Liver (tissue), 9 donors: ENCODE results near the gene HIGD1A. TPM values are rescaled to one million over a fixed set of nuclear protein-coding genes. Genes with fewer than 3 reads are reported as not detected.

Source experiments
- DNase-seq: peaks from one replicate; pipeline ENCODE4 v3.0.0-alpha.2; 2017; ENCODE audit warnings: low spot score
- H3K27ac ChIP-seq, 2 donors: one replicate each; pipeline ENCODE4 v1.7.0; 2013; ENCODE audit warnings: inconsistent platforms in 2 of 2, low read length in 2 of 2, control low read depth in 1 of 2, low read depth in 1 of 2, mild to moderate bottlenecking in 1 of 2
- H3K27me3 ChIP-seq, 4 donors: one replicate each; pipeline versions ENCODE4 v1.6.1 to v1.7.0; 2013; ENCODE audit warnings: low read length in 3 of 4, inconsistent platforms in 1 of 4, mild to moderate bottlenecking in 1 of 4, moderate library complexity in 1 of 4; ENCODE audit not compliant: control insufficient read depth in 4 of 4, insufficient read depth in 4 of 4
- H3K36me3 ChIP-seq, 4 donors: one replicate each; pipeline versions ENCODE4 v1.6.1 to v1.7.0; 2013; ENCODE audit warnings: low read length in 3 of 4, mild to moderate bottlenecking in 3 of 4, low read depth in 1 of 4, moderate library complexity in 1 of 4; ENCODE audit not compliant: control insufficient read depth in 4 of 4, insufficient read depth in 3 of 4
- H3K4me1 ChIP-seq, 4 donors: one replicate each; pipeline versions ENCODE4 v1.6.1 to v1.7.0; 2013; ENCODE audit warnings: low read length in 3 of 4, mild to moderate bottlenecking in 3 of 4, moderate library complexity in 1 of 4; ENCODE audit not compliant: control insufficient read depth in 4 of 4, insufficient read depth in 4 of 4
- H3K4me3 ChIP-seq, 3 donors: one replicate each; pipeline versions ENCODE4 v1.6.1 to v1.7.0; 2013; ENCODE audit warnings: low read length in 3 of 3, control low read depth in 1 of 3, low read depth in 1 of 3, mild to moderate bottlenecking in 1 of 3
- H3K9ac ChIP-seq, 2 donors: one replicate each; pipeline ENCODE4 v1.7.0; 2013; ENCODE audit warnings: low read length in 2 of 2, mild to moderate bottlenecking in 2 of 2, moderate library complexity in 2 of 2, control low read depth in 1 of 2, low read depth in 1 of 2
- H3K9me3 ChIP-seq, 4 donors: one replicate each; pipeline versions ENCODE4 v1.6.1 to v1.7.0; 2013; ENCODE audit warnings: low read length in 3 of 4; ENCODE audit not compliant: control insufficient read depth in 4 of 4
- ATF3 ChIP-seq: IDR thresholded peaks from 2 replicates; pipeline ENCODE4 v1.6.1; 2016; ENCODE audit warnings: antibody characterized with exemption
- CTCF ChIP-seq: fragments of 150-350 bp; IDR thresholded peaks from 2 replicates; pipeline ENCODE4 v1.5.1; 2017; ENCODE audit warnings: improper control_type of control experiment, low read depth, low read length; ENCODE audit not compliant: missing input control
- EGR1 ChIP-seq, 2 donors: IDR thresholded peaks; 2 replicates each; pipeline ENCODE4 v1.6.1; 2016 to 2018; ENCODE audit warnings: antibody characterized with exemption in 2 of 2, low read depth in 2 of 2
- FOXA1 ChIP-seq: IDR thresholded peaks from 2 replicates; pipeline ENCODE4 v1.6.1; 2016; ENCODE audit warnings: antibody characterized with exemption
- FOXA2 ChIP-seq: IDR thresholded peaks from 2 replicates; pipeline ENCODE4 v1.6.1; 2016; ENCODE audit warnings: antibody characterized with exemption
- GABPA ChIP-seq, 2 donors: IDR thresholded peaks in 1 of 2; conservative IDR thresholded peaks in 1 of 2; 2 replicates each; pipeline ENCODE4 v1.6.1; 2016; ENCODE audit warnings: antibody characterized with exemption in 2 of 2, mild to moderate bottlenecking in 1 of 2, moderate library complexity in 1 of 2
- HNF4A ChIP-seq, 2 donors: conservative IDR thresholded peaks; 2 replicates each; pipeline ENCODE4 v1.6.1; 2016; ENCODE audit warnings: antibody characterized with exemption in 2 of 2, mild to moderate bottlenecking in 2 of 2
- HNF4G ChIP-seq: IDR thresholded peaks from 2 replicates; pipeline ENCODE4 v1.6.1; 2016; ENCODE audit warnings: antibody characterized with exemption
- JUND ChIP-seq, 2 donors: IDR thresholded peaks; 2 replicates each; pipeline ENCODE4 v1.6.1; 2016; ENCODE audit warnings: antibody characterized with exemption in 2 of 2
- MAX ChIP-seq: IDR thresholded peaks from 2 replicates; pipeline ENCODE4 v1.6.1; 2016; ENCODE audit warnings: antibody characterized with exemption
- NR2F2 ChIP-seq: IDR thresholded peaks from 2 replicates; pipeline ENCODE4 v1.6.1; 2016; ENCODE audit warnings: antibody characterized with exemption
- RAD21 ChIP-seq, 2 donors: IDR thresholded peaks; 2 replicates each; pipeline ENCODE4 v1.6.1; 2016; ENCODE audit warnings: antibody characterized with exemption in 2 of 2, mild to moderate bottlenecking in 2 of 2
- REST ChIP-seq: IDR thresholded peaks from 2 replicates; pipeline ENCODE4 v1.6.1; 2016; ENCODE audit warnings: antibody characterized with exemption, mild to moderate bottlenecking
- SP1 ChIP-seq: IDR thresholded peaks from 2 replicates; pipeline ENCODE4 v1.6.1; 2018; ENCODE audit warnings: antibody characterized with exemption, mild to moderate bottlenecking
- TAF1 ChIP-seq: conservative IDR thresholded peaks from 2 replicates; pipeline ENCODE4 v1.6.1; 2016; ENCODE audit warnings: antibody characterized with exemption, mild to moderate bottlenecking
- YY1 ChIP-seq: IDR thresholded peaks from 2 replicates; pipeline ENCODE4 v1.6.1; 2016; ENCODE audit warnings: antibody characterized with exemption, mild to moderate bottlenecking
- ZBTB33 ChIP-seq: IDR thresholded peaks from 2 replicates; pipeline ENCODE4 v1.6.1; 2016; ENCODE audit warnings: antibody characterized with exemption
- WGBS: extraction: QIAGEN DNeasy Blood & Tissue Kit; methylation state at CpG from one replicate; pipeline ENCODE4 v1.1.7; 2013; 5-methylcytosine and 5-hydroxymethylcytosine counted together
- polyA plus RNA-seq, 2 donors: library from polyadenylated mRNA; stranded (reverse) in 1 of 2; unstranded in 1 of 2; fragments of 200-250 nt in 1 of 2; fragments of >200 nt in 1 of 2; fragmentation: Nextera tagmentation in 1 of 2; extraction: Ambion mirVana in 1 of 2; gene quantifications; one replicate each; pipeline versions ENCODE4 v1.2.1 to v1.2.3, GENCODE V29; 2013 to 2015
- total RNA-seq, 2 donors: library from RNA; depleted of rRNA; stranded (reverse); fragments of >200 nt; gene quantifications; one replicate each; pipeline ENCODE4 v1.2.3, GENCODE V29; 2014
- donor health status: healthy.
- donor health status: healthy.
- donor health status: healthy.
- donor health status: healthy.
- donor health status: healthy.

HIGD1A gene
- total and polyA plus RNA-seq, 4 donors: 117 to 256 (median 245) TPM

GRCh38 chr3:42743204-42743995, 60.9 kb downstream of the HIGD1A start:
- no peak for DNase-seq
- H3K36me3 ChIP-seq: no peaks in the 10 kb centered on the region
- WGBS: 94% methylated on average over 7 of the region's 7 CpGs
- H3K4me1 ChIP-seq: peaks cover 0 to 10% (median 6%) of the 10 kb centered on the region in 4 donors
- no peak overlapping the region for H3K4me3 ChIP-seq
- H3K9ac ChIP-seq: no peak overlapping the region
- no peaks in the 10 kb centered on the region for H3K9me3 ChIP-seq
- no peaks in the 10 kb centered on the region for H3K27me3 ChIP-seq
- H3K27ac ChIP-seq: no peak overlapping the region
- TF ChIP-seq TAF1 (no peak), MAX (no peak), ATF3 (no peak), GABPA (IDR thresholded peaks at IDR 0.05 in 1 of 2, conservative IDR thresholded peaks at IDR 0.05 in 1 of 2) (no peak), HNF4A (conservative IDR thresholded peaks at IDR 0.05) (no peak), SP1 (no peak), NR2F2 (no peak), ZBTB33 (no peak), EGR1 (IDR thresholded peaks at IDR 0.05; ENCODE audit: low read depth in 2 of 2) (no peak), FOXA1 (no peak), YY1 (no peak), JUND (IDR thresholded peaks at IDR 0.05) (no peak), REST (no peak), RAD21 (IDR thresholded peaks at IDR 0.05) (no peak), HNF4G (no peak)

GRCh38 chr3:42742688-42743087, 61.6 kb downstream of the HIGD1A start:
- WGBS: 97% methylated on average over 9 of the region's 9 CpGs
- peak; percentile 25 for DNase-seq
- TF ChIP-seq ATF3: no peak
- no peak for TF ChIP-seq TAF1
- TF ChIP-seq FOXA2: no peak
- TF ChIP-seq FOXA1: no peak
- no peak for TF ChIP-seq HNF4A (conservative IDR thresholded peaks at IDR 0.05)
- no peak for TF ChIP-seq YY1
- TF ChIP-seq CTCF: no peak
- no peak for TF ChIP-seq MAX
- no peak for TF ChIP-seq ZBTB33
- no peak for TF ChIP-seq EGR1 (IDR thresholded peaks at IDR 0.05; ENCODE audit: low read depth in 2 of 2)
- TF ChIP-seq HNF4G: no peak
- no peak for TF ChIP-seq SP1
- no peak for TF ChIP-seq JUND (IDR thresholded peaks at IDR 0.05)
- no peak for TF ChIP-seq GABPA (IDR thresholded peaks at IDR 0.05 in 1 of 2, conservative IDR thresholded peaks at IDR 0.05 in 1 of 2)

More at GRCh38 chr3:42742688-42743087, 61.6 kb downstream of the HIGD1A start:
- H3K4me1 ChIP-seq: peaks cover 0 to 10% (median 6%) of the 10 kb centered on the region in 4 donors
- no peaks in the 10 kb centered on the region for H3K27me3 ChIP-seq
- H3K36me3 ChIP-seq: no peaks in the 10 kb centered on the region
- H3K9me3 ChIP-seq: no peaks in the 10 kb centered on the region
- H3K4me3 ChIP-seq: no peak overlapping the region
- H3K27ac ChIP-seq: no peak overlapping the region
- H3K9ac ChIP-seq: no peak overlapping the region
